ENCODE measurements around the gene PSMD12. TPM values are rescaled to one million over a fixed set of nuclear protein-coding genes. Genes with fewer than 3 reads are reported as not detected.

The PSMD12 gene
- total RNA-seq, 1 donor from 2014 or later, result 20.2 TPM

DNA sequence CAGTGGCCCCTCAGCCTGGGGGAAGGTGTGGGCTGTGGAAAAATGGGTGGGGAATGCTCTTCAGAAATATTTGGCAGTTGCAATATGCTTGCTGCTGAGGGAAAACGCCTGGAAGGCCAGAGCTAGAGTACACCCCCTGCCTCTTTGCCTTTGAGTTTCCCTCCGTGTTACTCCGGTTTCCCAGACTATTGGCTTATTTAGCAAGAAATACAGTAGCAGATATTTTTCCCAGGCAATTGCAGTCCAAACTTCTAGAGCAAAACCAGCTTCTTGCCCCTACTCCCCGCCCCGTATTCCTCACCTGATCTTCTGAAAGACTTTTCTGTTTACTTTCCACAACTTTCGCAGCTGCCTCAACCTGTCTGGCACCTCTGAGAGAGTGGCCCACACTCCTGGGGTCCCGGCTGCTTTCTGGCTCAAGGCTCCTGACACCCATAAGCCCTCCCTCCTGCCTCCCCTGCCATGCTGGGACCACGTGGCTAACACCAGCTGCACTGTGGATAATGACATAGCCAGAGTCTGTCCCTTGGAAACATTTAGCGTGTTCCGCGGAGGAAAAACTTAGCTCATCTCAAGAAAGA lies 75.6 kb downstream of the PSMD12 start:
- TF ChIP-seq, protein P1, sequence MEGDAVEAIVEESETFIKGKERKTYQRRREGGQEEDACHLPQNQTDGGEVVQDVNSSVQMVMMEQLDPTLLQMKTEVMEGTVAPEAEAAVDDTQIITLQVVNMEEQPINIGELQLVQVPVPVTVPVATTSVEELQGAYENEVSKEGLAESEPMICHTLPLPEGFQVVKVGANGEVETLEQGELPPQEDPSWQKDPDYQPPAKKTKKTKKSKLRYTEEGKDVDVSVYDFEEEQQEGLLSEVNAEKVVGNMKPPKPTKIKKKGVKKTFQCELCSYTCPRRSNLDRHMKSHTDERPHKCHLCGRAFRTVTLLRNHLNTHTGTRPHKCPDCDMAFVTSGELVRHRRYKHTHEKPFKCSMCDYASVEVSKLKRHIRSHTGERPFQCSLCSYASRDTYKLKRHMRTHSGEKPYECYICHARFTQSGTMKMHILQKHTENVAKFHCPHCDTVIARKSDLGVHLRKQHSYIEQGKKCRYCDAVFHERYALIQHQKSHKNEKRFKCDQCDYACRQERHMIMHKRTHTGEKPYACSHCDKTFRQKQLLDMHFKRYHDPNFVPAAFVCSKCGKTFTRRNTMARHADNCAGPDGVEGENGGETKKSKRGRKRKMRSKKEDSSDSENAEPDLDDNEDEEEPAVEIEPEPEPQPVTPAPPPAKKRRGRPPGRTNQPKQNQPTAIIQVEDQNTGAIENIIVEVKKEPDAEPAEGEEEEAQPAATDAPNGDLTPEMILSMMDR (conservative IDR thresholded peaks at IDR 0.05; ENCODE audit: low read depth, low read length), result no peak
- H3K4me3 ChIP-seq (ENCODE audit: low read depth, low read length), result no peak overlapping the region
- no peak for DNase-seq (ENCODE audit: low read depth)

DNA sequence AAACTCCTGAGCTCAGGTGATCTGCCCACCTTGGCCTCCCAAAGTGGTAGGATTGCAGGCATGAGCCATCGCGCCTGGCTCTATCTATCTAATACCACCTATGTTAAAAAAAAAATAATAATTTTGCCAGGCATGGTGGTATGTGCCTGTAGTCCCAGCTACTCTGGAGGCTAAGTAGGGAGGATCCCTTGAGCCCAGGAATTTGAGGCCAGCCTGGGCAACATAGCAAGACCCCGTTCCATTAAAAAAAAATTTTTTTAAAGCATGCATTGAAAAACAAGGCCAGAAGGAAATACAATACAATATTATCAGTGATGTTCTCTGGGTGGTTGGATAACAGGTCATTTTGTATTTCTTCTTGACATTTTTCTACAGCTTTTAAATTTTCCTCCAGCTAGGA lies 76.1 kb downstream of the PSMD12 start:
- DNase-seq (ENCODE audit: low read depth), result no peak
- H3K4me3 ChIP-seq (ENCODE audit: low read depth, low read length), result no peak overlapping the region
- TF ChIP-seq, protein P1 (conservative IDR thresholded peaks at IDR 0.05; ENCODE audit: low read depth, low read length), result no peak

DNA sequence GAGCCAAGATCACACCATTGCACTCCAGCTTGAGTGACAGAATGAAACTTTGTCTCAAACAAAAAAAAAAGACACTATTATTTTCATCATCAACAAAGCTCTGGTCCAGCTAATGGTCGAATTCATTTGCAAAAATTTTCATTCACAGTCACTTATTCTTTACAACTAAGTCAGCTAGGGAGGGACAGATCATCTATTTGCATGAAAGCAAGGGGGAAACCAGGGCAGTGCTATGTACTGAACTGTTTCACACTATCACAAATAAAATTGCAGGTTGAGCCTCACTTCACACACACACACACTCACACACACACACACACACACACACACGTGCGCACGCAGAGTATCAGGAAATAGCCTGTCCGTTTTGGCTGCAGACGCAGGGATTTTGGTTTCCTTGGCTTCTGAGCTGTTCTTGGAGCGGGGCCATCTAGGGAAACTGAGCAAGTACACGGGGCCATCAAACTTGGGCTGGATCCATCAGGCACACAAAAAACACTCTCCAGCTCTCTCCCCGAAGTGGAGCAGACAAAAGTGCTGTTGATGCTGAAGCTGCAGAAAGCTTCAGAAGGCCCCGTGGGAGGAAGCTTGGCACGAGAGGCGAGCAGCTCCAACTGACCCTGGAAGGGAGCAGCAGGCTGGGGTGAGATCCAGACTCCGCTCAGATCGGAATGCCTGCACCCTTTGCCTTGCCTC lies 77.0 kb downstream of the PSMD12 start:
- TF ChIP-seq, protein P1 (conservative IDR thresholded peaks at IDR 0.05; ENCODE audit: low read depth, low read length), result no peak
- no peak for DNase-seq (ENCODE audit: low read depth)
- H3K4me3 ChIP-seq (ENCODE audit: low read depth, low read length), result no peak overlapping the region

Other genes starting within 250 kb of the PSMD12 start
- gene HELZ, start 121.4 kb downstream of the PSMD12 start, total RNA-seq, result 14.8 and 31.1 TPM in 2 replicates
- 11.3 and 18.4 TPM in 2 replicates for gene PITPNC1, start 10.7 kb upstream of the PSMD12 start, total RNA-seq